C4-2B (cell line): ENCODE data around the gene PTOV1.

Experiments
- H3K27ac ChIP-seq: fragments of 450-650 bp; 2 replicates; pipeline ENCODE4 v1.5.1; 2017
- ZFX ChIP-seq: fragments of 450-650 bp; IDR thresholded peaks from 2 replicates; pipeline ENCODE4 v1.6.1; 2017
- TF ChIP-seq, protein P1 (sequence below): fragments of 450-650 bp; conservative IDR thresholded peaks from 2 replicates; pipeline ENCODE4 v1.5.1; 2017; ENCODE audit warnings: mild to moderate bottlenecking

The PTOV1 gene

DNA sequence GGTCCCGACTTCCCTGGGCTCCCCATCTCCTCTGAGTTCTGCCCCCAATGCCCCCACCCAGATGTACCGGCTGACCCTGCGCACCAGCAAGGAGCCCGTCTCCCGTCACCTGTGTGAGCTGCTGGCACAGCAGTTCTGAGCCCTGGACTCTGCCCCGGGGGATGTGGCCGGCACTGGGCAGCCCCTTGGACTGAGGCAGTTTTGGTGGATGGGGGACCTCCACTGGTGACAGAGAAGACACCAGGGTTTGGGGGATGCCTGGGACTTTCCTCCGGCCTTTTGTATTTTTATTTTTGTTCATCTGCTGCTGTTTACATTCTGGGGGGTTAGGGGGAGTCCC is 44.4 kb upstream of the PTOV1 start:
- H3K27ac ChIP-seq: no peak overlapping the region
- TF ChIP-seq, protein P1, sequence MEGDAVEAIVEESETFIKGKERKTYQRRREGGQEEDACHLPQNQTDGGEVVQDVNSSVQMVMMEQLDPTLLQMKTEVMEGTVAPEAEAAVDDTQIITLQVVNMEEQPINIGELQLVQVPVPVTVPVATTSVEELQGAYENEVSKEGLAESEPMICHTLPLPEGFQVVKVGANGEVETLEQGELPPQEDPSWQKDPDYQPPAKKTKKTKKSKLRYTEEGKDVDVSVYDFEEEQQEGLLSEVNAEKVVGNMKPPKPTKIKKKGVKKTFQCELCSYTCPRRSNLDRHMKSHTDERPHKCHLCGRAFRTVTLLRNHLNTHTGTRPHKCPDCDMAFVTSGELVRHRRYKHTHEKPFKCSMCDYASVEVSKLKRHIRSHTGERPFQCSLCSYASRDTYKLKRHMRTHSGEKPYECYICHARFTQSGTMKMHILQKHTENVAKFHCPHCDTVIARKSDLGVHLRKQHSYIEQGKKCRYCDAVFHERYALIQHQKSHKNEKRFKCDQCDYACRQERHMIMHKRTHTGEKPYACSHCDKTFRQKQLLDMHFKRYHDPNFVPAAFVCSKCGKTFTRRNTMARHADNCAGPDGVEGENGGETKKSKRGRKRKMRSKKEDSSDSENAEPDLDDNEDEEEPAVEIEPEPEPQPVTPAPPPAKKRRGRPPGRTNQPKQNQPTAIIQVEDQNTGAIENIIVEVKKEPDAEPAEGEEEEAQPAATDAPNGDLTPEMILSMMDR: no peak
- no peak for TF ChIP-seq ZFX

DNA sequence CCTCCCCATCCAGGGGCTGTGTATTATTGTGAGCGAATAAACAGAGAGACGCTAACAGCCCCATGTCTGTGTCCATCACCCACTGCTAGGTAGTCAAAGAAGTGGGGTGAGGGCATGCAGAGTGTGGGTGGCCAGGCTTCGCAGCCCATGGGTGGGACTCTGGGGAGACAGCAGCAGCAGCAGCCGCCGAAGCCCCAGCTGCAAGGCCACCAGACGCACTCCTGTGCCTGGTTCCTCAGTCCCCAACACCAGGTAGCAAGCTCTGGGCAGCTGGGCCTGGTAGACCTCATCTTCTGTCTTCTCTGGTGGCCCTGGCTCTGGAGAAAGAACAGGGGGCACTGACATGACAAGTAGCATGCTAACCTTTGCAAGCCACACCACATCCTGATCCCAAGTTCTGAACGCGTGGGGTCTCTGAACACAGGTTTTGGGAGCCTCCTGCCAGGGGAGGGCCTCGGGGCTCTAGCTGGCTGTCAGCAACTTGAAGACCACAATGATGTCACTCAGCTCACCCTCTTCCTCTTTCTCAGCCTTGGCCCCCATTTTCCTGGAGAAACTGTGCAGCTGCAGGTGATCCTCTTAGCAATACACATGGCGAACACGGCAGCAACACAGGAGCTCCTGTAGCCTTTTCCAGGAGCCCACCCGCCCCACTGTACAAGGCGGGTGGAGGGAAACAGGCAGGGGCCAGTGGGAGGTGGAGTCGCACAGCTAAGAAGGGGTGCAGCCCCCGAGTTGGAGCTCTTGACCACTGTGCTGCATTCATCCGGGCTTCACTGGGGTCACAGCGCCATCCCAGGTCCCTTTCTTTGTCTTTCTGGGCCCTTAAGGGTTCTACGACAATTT is 43.7 kb upstream of the PTOV1 start:
- TF ChIP-seq, protein P1: no peak
- TF ChIP-seq ZFX: no peak
- no peak overlapping the region for H3K27ac ChIP-seq

DNA sequence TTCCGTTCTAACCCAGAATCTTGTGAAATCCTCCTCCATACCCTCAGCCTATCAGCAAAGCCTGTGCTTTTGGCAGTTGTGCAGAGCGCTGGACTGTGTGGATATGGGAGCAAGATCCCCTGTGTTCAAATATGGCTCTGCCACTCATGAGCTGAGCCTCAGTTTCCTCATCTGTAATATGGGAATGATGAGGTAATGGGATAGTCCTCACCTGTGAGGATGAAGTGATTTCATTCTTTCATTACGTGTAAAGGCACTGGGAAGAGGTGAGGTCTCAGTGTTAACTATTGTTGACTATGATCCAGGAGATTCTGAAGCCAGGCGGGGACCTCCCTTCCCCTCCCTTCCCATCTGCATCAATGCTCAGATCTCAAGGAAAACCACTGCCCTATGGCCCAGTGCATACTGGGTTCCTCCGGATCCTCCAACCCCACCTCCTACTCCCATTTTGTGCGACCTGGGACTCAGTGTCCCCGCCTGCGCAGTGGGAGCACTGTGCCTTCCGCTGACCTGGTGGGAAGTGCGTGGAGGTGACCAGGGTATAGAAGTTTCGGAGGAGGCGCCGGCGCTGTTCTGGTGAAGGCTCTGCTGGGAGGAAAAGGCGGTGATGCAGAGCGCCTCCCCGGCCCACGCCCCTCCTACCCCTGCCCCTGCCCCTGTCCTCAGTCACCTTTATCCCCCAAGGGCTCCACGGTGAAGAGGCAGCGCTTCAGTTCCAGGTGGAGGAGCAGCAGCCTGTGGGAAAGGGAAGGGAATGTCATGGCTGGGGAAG is 42.9 kb upstream of the PTOV1 start:
- TF ChIP-seq ZFX: no peak
- TF ChIP-seq, protein P1: no peak
- H3K27ac ChIP-seq: no peak overlapping the region

DNA sequence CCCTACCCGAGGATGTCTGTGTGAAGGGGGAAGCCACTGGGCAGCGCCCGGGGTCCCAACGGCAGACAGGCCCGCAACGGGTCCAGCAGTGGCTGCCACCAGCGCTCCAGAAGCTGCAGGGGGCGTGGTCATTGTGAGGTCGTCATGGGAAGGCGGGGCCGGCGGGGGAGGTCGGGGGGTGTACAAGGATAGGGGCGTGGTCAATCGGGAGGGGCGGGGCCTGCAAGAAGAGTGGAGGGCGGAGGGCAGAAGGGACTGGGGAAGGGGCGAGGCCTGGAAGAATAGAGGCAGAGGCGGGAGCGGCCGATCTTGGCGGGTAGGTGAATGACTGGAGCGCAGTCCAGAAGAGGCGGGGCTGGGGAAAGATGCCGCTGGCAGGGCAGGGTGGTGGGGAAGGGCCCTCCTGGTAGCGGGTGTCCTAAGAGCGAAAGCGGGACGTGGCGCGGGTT is 42.2 kb upstream of the PTOV1 start:
- no peak overlapping the region for H3K27ac ChIP-seq
- no peak for TF ChIP-seq ZFX
- TF ChIP-seq, protein P1: no peak

DNA sequence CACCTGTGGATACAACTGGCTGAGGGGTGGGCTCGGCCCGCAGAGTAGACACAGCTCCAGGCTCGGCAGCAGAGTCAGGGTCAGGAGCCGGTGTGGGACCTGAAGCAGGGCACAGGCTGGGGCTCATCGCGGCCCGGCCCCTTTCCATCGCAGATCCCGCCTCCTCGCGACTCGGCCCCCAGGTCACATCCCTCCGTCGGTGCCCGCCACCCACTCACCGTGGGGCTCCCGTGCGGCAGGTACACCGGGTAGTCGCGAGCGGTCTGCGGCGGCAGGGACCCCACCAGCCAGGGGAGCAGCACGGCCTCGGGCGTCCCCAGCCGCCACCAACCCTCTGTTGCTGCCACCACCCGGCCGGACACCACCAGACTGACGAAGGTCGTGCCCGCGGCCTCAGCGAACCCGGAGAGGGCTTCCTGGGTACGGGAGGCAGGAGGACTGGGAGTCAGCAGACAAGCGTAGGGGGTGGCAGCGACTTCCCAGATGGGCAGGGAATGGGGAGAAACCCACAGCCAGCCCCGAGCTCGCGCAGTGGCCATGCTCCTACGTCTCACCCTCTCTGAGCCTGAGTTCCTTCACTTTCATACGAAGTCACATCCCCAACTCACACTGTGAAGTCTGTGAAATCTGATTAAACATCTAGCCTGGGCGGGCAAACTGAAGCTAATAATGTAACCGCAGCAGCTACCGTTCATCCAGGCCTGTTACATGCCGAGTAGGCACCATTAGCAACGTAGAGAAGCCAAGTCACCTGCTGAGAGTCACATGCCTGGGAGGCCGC is 41.6 kb upstream of the PTOV1 start:
- H3K27ac ChIP-seq: no peak overlapping the region
- TF ChIP-seq ZFX: no peak
- TF ChIP-seq, protein P1: no peak

DNA sequence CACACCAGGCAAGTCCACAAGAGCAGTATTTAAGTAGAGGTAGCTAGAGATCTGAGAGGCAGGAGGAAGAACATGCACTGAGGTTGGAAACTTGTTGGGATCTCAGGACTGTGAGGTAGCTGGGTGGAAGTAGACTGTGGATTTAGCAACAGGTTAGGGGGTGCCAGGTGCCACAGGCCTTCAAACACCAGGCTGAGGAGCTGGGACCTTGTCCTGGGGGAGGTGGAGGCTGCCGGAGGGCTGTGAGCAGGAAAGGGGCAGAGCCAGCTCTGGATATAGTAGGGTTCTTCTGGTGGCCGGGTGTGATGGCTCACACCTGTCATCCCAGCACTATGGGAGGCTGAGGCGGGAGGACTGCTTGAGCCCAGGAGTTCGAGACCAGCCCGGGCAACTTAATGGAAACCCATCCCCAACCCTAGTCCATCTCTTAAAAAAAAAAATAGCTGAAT is 41.0 kb upstream of the PTOV1 start:
- no peak overlapping the region for H3K27ac ChIP-seq
- TF ChIP-seq ZFX: no peak
- TF ChIP-seq, protein P1: no peak
